ENCODE results near the gene AGAP6. TPM values are rescaled to one million over a fixed set of nuclear protein-coding genes. Genes with fewer than 3 reads are reported as not detected.
"Not testable (repeated sequence)": the region's sequence is repeated elsewhere in the genome, so short reads cannot be mapped to it uniquely, and the experiment has no call there.

Gene AGAP6
- 10 to 100 TPM; 15.6 to 42.4 (median 36.5) TPM for polyA plus RNA-seq (ENCODE audit: insufficient read length in 3 of 3)
- long read RNA-seq, donor 1, partial matches to known transcripts: 0 of 2 reads
- long read RNA-seq, donor 1, other reads (novel, unspliced or antisense): 0 of 2 reads
- long read RNA-seq, donor 2: 0 reads
- long read RNA-seq, donor 3: 0 reads
- long read RNA-seq, donor 4, partial matches to known transcripts: 0 of 2 reads
- long read RNA-seq, donor 4, other reads (novel, unspliced or antisense): 0 of 2 reads
- long read RNA-seq, donor 5: 0 reads
- long read RNA-seq, donor 6, partial matches to known transcripts: 12 of 14 reads
- long read RNA-seq, donor 6, other reads (novel, unspliced or antisense): 0 of 14 reads
- long read RNA-seq, donor 7, partial matches to known transcripts: 0 of 1 reads
- long read RNA-seq, donor 7, other reads (novel, unspliced or antisense): 0 of 1 reads
- long read RNA-seq, donor 8, partial matches to known transcripts: 0 of 1 reads
- long read RNA-seq, donor 8, other reads (novel, unspliced or antisense): 0 of 1 reads
- long read RNA-seq, donor 9, partial matches to known transcripts: 0 of 1 reads
- long read RNA-seq, donor 9, other reads (novel, unspliced or antisense): 0 of 1 reads
- long read RNA-seq, donor 10, partial matches to known transcripts: 0 of 1 reads
- long read RNA-seq, donor 10, other reads (novel, unspliced or antisense): 0 of 1 reads
- long read RNA-seq, donor 11, partial matches to known transcripts: 0 of 3 reads
- long read RNA-seq, donor 11, other reads (novel, unspliced or antisense): 0 of 3 reads
- long read RNA-seq, donor 12, transcript AGAP6-202 (8 exons, 2,372 nt): major isoform, 7 of 7 reads
- long read RNA-seq, donor 12, partial matches to known transcripts: 0 of 7 reads
- long read RNA-seq, donor 12, other reads (novel, unspliced or antisense): 0 of 7 reads
- long read RNA-seq, donor 13, partial matches to known transcripts: 6 of 7 reads
- long read RNA-seq, donor 13, other reads (novel, unspliced or antisense): 0 of 7 reads
- long read RNA-seq, donor 14: 0 reads
- long read RNA-seq, donor 15, partial matches to known transcripts: 0 of 2 reads
- long read RNA-seq, donor 15, other reads (novel, unspliced or antisense): 0 of 2 reads
- long read RNA-seq, donor 16, partial matches to known transcripts: 0 of 1 reads
- long read RNA-seq, donor 16, other reads (novel, unspliced or antisense): 0 of 1 reads

GRCh38 chr10:49988376-49988775, at the start of gene AGAP6:
Gene AGAP6 (plus strand): TSS chr10:49988406. CDS start chr10:49988716, 310 bp downstream.
- not testable (repeated sequence) for DNase-seq

- DNase-seq: peak; percentile 81
Measured at GRCh38 chr10:49941447-49942338, 46.5 kb upstream of the AGAP6 start, which contains the start of the genes PARG and TIMM23B. Gene PARG (minus strand): TSS chr10:49942027. CDS start chr10:49941725, 302 bp downstream. Gene TIMM23B (plus strand): TSS chr10:49942053. CDS start chr10:49942195, 142 bp downstream.

GRCh38 chr10:49942339-49942705, 45.9 kb upstream of the AGAP6 start:
- DNase-seq: not testable (repeated sequence)

- DNase-seq: not testable (repeated sequence)
Measured at GRCh38 chr10:49943607-49944006, 44.6 kb upstream of the AGAP6 start.

GRCh38 chr10:49948142-49948541, 40.1 kb upstream of the AGAP6 start:
- DNase-seq: not testable (repeated sequence)

- DNase-seq: not testable (repeated sequence)
Measured at GRCh38 chr10:49948737-49949136, 39.5 kb upstream of the AGAP6 start.

- DNase-seq: not testable (repeated sequence)
Measured at GRCh38 chr10:49952006-49952405, 36.2 kb upstream of the AGAP6 start.

- not testable (repeated sequence) for DNase-seq
Measured at GRCh38 chr10:49953122-49953521, 35.1 kb upstream of the AGAP6 start.

- not testable (repeated sequence) for DNase-seq
Measured at GRCh38 chr10:49970331-49970857, 17.8 kb upstream of the AGAP6 start.

GRCh38 chr10:49971466-49971865, 16.7 kb upstream of the AGAP6 start:
- not testable (repeated sequence) for DNase-seq

- not testable (repeated sequence) for DNase-seq
Measured at GRCh38 chr10:49972094-49972493, 16.1 kb upstream of the AGAP6 start.

- DNase-seq: not testable (repeated sequence)
Measured at GRCh38 chr10:49977756-49978155, 10.4 kb upstream of the AGAP6 start.

GRCh38 chr10:49987207-49987606, 999 bp upstream of the AGAP6 start:
- not testable (repeated sequence) for DNase-seq

GRCh38 chr10:49995321-49995720, 7.1 kb downstream of the AGAP6 start:
- DNase-seq: not testable (repeated sequence)

GRCh38 chr10:50014024-50014423, 25.8 kb downstream of the AGAP6 start:
- DNase-seq: not testable (repeated sequence)

GRCh38 chr10:50015596-50016220, 27.5 kb downstream of the AGAP6 start:
- not testable (repeated sequence) for DNase-seq

GRCh38 chr10:50016926-50017325, 28.7 kb downstream of the AGAP6 start:
- DNase-seq: not testable (repeated sequence)

- not testable (repeated sequence) for DNase-seq
Measured at GRCh38 chr10:50017646-50018045, 29.4 kb downstream of the AGAP6 start.

- not testable (repeated sequence) for DNase-seq
Measured at GRCh38 chr10:50019279-50019678, 31.1 kb downstream of the AGAP6 start.
